ENCODE data around the gene ZNF385B.

- TF ChIP-seq CTCF (IDR thresholded peaks at IDR 0.05) (no peak), POLR2A (IDR thresholded peaks at IDR 0.05) (no peak)
Observed at GRCh38 chr2:179900655-179901054, 39.2 kb upstream of the ZNF385B start.

All from uterus (tissue), 2 donors.